Right atrium auricular region (tissue), 2 donors: ENCODE measurements around the gene UBFD1. TPM values are rescaled to one million over a fixed set of nuclear protein-coding genes. Genes with fewer than 3 reads are reported as not detected.

Experiments
- DNase-seq: peaks from one replicate; pipeline ENCODE4 v3.0.0-alpha.2; 2019; ENCODE audit warnings: low spot score
- H3K27ac ChIP-seq, 2 donors: fragments of 200-600 bp; sonication (generic); 1 replicate in 1 of 2; 2 replicates in 1 of 2; pipeline ENCODE4 v1.5.1; 2016 to 2019
- H3K27me3 ChIP-seq, 2 donors: fragments of 200-600 bp; sonication (generic); one replicate each; pipeline versions ENCODE4 v1.5.1 to v1.6.0; 2017 to 2019
- H3K36me3 ChIP-seq: fragments of 200-600 bp; sonication (generic); one replicate; pipeline ENCODE4 v1.5.1; 2016
- H3K4me1 ChIP-seq, 2 donors: fragments of 200-600 bp; sonication (generic); one replicate each; pipeline versions ENCODE4 v1.5.1 to v1.6.0; 2017 to 2019
- H3K4me3 ChIP-seq, 2 donors: fragments of 200-600 bp; sonication (generic); 1 replicate in 1 of 2; 2 replicates in 1 of 2; pipeline ENCODE4 v1.5.1; 2017 to 2019; ENCODE audit warnings: mild to moderate bottlenecking in 1 of 2, moderate library complexity in 1 of 2
- H3K9me3 ChIP-seq, 2 donors: fragments of 200-600 bp; sonication (generic); one replicate each; pipeline ENCODE4 v1.5.1; 2019
- total RNA-seq, 2 donors: library from RNA; depleted of rRNA; stranded (reverse); fragments of >200 nt; gene quantifications; one replicate each; pipeline ENCODE4 v1.1.0, GENCODE V29; 2016
- TF ChIP-seq, protein P1 (sequence below), 2 donors: fragments of 200-600 bp; sonication (generic); IDR thresholded peaks; one replicate each; pipeline ENCODE4 v1.5.1; 2019; ENCODE audit warnings: antibody characterized with exemption in 2 of 2

UBFD1 gene
- total RNA-seq, 2 donors from 2014 or later, result 85.5 to 93.9 TPM

DNA sequence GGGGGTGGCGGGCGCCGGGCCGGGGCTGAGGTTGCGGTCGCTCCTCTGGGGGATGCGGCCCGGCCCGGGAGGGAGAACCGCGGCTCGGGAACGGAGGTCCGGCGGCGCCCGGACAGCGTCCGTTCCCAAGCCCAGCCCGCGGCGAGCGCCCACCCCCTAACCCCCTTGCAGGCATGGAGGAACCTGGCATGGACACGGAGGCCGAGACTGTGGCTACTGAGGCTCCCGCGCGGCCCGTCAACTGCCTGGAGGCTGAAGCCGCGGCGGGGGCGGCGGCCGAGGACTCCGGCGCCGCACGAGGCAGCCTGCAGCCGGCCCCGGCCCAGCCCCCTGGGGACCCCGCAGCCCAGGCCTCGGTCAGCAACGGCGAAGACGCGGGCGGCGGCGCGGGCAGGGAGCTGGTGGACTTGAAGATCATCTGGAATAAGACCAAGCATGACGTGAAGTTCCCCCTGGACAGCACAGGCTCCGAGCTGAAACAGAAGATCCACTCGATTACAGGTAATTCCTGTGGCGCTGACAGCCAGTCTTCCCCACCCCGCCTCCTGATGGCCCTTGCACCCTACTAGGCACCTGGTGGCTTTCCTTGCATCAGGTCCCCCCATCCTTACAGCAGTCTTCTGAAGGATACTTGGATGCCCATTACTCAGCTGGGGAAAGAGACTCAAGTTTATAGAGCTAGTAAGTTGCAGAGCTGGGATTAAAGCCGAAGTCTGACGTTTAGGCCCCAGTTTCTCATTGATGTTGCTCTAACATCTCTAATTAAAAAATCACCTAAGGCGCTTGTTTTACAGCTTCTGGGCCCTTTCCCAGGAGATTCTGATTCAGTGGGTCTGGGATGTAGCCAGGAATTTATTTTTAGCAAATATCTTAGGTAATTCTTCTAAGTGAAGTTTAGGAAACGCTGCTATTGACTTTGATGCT is 514 bp downstream of the UBFD1 start:
- Histone ChIP-seq H3K4me1 (peaks cover 0 to 42% of the 10 kb centered on the region in 2 donors), H3K36me3 (peaks cover 35% of the 10 kb centered on the region), H3K9me3 (no peaks in the 10 kb centered on the region), H3K27me3 (no peaks in the 10 kb centered on the region), H3K4me3 (peak overlapping the region; percentile 86 to 97), H3K27ac (peak overlapping the region; percentile 85 to 94)
- DNase-seq, result peak; percentile 63
- TF ChIP-seq, protein P1, sequence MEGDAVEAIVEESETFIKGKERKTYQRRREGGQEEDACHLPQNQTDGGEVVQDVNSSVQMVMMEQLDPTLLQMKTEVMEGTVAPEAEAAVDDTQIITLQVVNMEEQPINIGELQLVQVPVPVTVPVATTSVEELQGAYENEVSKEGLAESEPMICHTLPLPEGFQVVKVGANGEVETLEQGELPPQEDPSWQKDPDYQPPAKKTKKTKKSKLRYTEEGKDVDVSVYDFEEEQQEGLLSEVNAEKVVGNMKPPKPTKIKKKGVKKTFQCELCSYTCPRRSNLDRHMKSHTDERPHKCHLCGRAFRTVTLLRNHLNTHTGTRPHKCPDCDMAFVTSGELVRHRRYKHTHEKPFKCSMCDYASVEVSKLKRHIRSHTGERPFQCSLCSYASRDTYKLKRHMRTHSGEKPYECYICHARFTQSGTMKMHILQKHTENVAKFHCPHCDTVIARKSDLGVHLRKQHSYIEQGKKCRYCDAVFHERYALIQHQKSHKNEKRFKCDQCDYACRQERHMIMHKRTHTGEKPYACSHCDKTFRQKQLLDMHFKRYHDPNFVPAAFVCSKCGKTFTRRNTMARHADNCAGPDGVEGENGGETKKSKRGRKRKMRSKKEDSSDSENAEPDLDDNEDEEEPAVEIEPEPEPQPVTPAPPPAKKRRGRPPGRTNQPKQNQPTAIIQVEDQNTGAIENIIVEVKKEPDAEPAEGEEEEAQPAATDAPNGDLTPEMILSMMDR (IDR thresholded peaks at IDR 0.05), result no peak

DNA sequence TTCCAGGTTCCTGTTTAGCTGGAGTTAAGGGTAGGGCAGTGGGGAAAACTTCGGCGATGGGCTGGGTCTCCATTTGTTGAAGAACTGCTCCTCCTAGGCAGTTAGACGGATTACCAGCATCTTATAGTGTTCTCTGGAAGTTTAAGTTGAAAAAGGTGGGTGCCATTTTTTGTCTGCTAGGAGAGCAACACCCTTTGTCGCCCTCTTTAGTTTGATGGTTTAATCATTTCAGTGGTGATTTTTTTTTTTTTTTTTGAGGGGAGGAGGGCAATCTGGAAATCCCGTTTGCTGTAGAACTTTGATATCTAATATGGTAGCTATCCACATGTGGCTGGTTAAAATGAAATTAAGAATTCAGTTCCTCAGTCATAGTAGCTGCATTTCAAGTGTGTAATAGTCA is 4.1 kb downstream of the UBFD1 start:
- Histone ChIP-seq H3K36me3 (peaks cover 67% of the 10 kb centered on the region), H3K27me3 (no peaks in the 10 kb centered on the region), H3K4me1 (peaks cover 0 to 67% of the 10 kb centered on the region in 2 donors), H3K27ac (no peak overlapping the region), H3K9me3 (no peaks in the 10 kb centered on the region), H3K4me3 (no peak overlapping the region)
- TF ChIP-seq, protein P1 (IDR thresholded peaks at IDR 0.05), result no peak
- DNase-seq, result no peak

DNA sequence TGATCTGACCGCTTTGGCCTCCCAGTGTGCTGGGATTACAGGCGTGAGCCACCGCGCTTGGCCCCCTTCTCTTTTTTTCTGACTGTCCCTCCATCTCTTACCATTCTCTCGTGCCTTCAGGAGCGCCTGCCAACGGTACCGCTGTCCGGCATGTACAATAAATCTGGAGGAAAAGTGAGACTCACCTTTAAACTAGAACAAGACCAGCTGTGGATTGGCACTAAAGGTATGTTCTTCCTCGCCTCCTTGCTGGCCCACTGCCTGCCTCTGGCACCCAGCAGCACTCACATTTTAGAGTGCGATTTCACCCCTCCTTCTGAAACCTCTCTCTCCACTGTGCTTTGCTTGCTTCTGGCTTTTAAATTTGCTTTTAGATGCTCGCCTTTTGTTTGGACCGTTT is 5.0 kb downstream of the UBFD1 start:
- H3K9me3 ChIP-seq, result no peaks in the 10 kb centered on the region
- peaks cover 76% of the 10 kb centered on the region for H3K36me3 ChIP-seq
- no peaks in the 10 kb centered on the region for H3K27me3 ChIP-seq
- H3K27ac ChIP-seq, result peak overlapping the region in 1 of 2 donors; percentile 9
- H3K4me3 ChIP-seq, result no peak overlapping the region
- H3K4me1 ChIP-seq, result peaks cover 0 to 63% of the 10 kb centered on the region in 2 donors
- TF ChIP-seq, protein P1 (IDR thresholded peaks at IDR 0.05), result no peak
- DNase-seq, result no peak

DNA sequence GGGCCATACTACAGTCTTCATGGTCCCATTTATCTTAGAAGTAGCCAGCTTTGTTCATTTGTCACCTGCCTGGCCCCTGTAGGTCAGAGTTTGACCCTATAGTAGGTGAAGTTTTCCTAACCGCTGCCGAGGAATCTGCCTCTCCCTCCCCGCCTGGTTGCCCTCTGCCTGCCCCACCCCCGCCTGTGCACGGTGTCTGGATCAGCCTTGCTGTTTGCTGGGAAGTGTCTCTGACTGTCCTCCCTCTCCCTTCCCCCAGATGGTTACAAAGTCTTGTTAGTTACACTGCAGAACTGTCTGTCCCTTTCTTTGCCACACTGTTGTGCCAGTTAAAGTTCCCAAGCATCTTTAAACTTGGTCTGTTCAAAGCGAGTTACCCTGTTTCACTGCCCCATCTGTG is 5.7 kb downstream of the UBFD1 start:
- H3K36me3 ChIP-seq, result peaks cover 79% of the 10 kb centered on the region

DNA sequence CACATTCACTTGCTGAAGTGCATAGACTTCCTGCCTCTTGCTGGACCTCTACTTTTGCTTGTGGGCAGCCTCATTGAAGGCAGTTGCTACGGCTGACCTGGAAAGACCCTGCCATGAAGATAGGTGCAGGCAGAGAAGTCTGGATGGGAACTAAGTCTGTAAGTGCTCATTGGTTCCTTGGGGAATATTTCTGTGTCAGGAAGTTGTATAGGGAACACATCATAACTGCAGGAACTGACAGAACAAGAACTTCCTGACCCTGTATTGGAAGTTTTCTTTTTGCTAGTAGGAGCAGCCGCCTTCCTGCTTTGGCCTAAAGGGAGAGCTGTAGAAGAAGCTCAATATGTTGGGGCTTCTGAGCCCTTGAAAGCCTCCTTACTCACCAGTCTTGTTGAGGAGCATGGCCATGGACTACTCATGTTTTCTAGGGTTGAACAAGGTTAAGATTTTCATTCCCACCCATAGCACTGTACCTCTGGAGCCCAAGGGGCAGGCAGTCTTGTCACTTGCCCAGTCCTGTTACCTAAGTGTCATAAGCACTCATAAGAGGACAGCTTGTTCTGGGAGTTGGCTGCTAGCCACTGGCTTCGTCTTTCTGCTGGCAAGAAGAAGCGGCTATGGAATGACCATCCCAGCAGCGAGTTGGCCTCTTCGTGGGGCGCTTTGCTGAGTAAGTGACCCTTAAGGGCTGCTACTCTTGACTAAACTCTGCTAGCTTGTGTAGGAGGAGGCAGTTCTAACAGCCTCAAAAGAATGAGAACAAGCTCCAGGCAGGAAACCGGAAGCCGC is 7.2 kb downstream of the UBFD1 start:
- TF ChIP-seq, protein P1 (IDR thresholded peaks at IDR 0.05), result no peak
- no peaks in the 10 kb centered on the region for H3K9me3 ChIP-seq
- H3K27me3 ChIP-seq, result no peaks in the 10 kb centered on the region
- peak; percentile 69 for DNase-seq
- H3K27ac ChIP-seq, result peak overlapping the region; percentile 52 to 90
- H3K4me1 ChIP-seq, result peaks cover 0 to 46% of the 10 kb centered on the region in 2 donors
- H3K4me3 ChIP-seq, result no peak overlapping the region
- H3K36me3 ChIP-seq, result peaks cover 86% of the 10 kb centered on the region

More for the DNA sequence above, 5.7 kb downstream of the UBFD1 start:
- TF ChIP-seq, protein P1 (IDR thresholded peaks at IDR 0.05), result no peak
- no peak overlapping the region for H3K4me3 ChIP-seq
- H3K4me1 ChIP-seq, result peaks cover 0 to 62% of the 10 kb centered on the region in 2 donors
- no peaks in the 10 kb centered on the region for H3K27me3 ChIP-seq
- DNase-seq, result no peak
- H3K9me3 ChIP-seq, result no peaks in the 10 kb centered on the region
- peak overlapping the region in 1 of 2 donors; percentile 9 for H3K27ac ChIP-seq
